Measurements from ENCODE around the gene DDX1.

Gene DDX1

DNA sequence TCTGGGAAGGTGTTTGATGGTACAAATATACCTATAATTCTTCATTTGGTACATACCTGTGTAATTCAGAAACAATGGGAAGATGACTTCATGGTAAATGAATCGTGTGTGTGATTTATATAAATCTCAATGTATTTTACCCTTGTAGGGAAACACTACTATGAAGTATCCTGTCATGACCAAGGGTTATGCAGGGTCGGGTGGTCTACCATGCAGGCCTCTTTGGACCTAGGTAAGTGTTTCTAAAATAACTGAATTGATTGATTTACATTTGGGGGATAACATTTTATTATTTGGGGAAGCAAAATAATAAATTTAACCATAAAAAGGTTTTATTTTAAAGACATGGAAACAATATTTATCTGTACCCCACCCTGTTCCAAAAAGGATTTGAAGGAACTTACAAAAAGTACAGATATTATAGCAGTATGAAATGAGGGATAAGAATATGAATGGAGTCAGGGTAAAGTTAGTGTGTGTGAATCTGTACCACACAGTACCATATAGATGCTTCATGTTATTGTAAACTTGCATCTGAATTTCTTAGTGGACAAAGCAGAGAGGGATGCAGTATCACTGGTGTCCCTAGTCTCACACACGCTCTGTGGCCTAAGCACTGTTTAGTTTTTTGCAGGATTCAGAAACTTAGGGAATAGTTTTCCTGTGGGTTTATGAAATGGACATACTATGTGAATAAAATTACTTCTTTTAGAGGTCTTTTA, 11.5 kb downstream of the DDX1 start:
- no peak for DNase-seq (ENCODE audit: low read depth)
- no peak overlapping the region for H3K4me3 ChIP-seq (ENCODE audit: low read depth, low read length)
- TF ChIP-seq, protein P1, sequence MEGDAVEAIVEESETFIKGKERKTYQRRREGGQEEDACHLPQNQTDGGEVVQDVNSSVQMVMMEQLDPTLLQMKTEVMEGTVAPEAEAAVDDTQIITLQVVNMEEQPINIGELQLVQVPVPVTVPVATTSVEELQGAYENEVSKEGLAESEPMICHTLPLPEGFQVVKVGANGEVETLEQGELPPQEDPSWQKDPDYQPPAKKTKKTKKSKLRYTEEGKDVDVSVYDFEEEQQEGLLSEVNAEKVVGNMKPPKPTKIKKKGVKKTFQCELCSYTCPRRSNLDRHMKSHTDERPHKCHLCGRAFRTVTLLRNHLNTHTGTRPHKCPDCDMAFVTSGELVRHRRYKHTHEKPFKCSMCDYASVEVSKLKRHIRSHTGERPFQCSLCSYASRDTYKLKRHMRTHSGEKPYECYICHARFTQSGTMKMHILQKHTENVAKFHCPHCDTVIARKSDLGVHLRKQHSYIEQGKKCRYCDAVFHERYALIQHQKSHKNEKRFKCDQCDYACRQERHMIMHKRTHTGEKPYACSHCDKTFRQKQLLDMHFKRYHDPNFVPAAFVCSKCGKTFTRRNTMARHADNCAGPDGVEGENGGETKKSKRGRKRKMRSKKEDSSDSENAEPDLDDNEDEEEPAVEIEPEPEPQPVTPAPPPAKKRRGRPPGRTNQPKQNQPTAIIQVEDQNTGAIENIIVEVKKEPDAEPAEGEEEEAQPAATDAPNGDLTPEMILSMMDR (IDR thresholded peaks at IDR 0.05; ENCODE audit: insufficient read depth, low read depth, low read length, missing control alignments): no peak

DNA sequence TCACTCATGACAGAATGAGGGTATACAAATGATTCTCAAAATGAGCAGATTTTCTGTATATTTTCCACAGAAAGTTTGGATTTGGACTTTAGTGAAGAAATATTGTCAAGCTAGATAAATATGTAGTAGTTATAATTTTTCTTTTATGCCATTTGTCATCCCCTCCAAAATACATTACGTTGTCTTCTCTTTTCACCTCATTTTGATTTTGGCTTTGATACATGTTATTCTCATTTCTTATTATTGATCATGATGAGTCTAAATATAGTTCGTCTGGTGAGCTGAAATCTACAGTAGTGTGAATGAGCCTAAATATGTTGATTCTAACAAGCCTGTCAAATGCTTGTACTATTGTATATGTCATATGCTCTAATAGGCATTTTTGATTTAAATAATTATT, 12.3 kb downstream of the DDX1 start:
- no peak overlapping the region for H3K4me3 ChIP-seq (ENCODE audit: low read depth, low read length)
- TF ChIP-seq, protein P1 (IDR thresholded peaks at IDR 0.05; ENCODE audit: insufficient read depth, low read depth, low read length, missing control alignments): no peak
- no peak for DNase-seq (ENCODE audit: low read depth)

DNA sequence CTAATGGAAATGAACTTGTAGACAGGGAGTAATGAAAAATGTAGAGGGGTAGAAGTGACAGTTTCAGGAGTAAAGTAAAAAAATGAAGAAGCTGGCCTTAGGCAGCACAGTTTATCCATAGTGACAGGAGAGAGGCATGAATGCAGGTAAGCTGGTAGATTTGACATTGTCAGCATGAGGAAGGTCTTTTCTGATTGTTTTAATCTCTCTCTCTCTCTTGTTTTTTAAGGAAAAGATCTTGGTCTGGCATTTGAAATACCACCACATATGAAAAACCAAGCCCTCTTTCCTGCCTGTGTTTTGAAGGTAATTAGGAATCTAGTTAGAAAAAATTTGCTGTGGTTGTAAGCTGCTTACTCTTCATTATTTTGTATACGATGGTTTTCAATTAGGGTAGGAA, 14.1 kb downstream of the DDX1 start:
- DNase-seq (ENCODE audit: low read depth): no peak
- no peak overlapping the region for H3K4me3 ChIP-seq (ENCODE audit: low read depth, low read length)
- TF ChIP-seq, protein P1 (IDR thresholded peaks at IDR 0.05; ENCODE audit: insufficient read depth, low read depth, low read length, missing control alignments): no peak

DNA sequence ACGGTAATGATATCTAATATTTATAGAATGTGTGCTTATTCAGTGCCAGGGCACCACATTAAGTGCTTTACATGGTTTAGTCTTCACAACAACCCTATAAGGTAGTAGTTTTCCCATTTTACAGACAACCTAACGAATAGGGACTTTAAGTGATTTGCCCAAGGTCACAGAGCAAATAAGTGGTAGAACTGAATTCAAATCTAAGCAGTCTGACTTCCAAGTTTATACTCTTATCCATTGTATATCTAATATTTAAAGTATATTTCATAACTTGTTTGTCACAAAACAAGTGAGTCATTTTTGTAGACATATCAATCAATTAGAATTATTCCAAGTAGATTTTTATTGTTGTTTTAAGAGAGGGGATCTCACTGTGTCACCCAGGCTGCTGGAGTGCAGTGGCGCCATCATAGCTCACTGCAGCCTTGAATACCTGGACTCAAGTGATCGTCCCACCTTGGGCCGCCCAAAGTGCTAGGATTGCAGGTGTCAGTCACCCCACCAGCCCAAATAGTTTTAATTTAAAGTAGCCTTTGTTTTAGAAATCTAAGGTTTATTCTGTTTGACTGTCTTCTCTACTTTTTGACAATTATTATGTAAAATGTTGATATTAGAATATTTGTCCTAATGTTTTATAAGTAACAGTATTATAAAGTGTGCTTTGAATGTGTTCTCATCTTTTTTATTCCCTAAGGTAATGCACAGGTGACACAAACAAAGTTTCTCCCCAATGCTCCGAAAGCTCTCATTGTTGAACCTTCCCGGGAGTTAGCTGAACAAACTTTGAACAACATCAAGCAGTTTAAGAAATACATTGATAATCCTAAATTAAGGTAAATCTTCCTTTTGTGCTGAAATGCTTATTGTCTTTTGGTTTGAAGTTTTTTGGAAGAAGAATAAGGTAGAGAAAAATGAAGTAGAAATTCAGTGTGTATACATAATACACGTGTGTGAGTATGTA, 15.1 kb downstream of the DDX1 start:
- no peak overlapping the region for H3K4me3 ChIP-seq (ENCODE audit: low read depth, low read length)
- TF ChIP-seq, protein P1 (IDR thresholded peaks at IDR 0.05; ENCODE audit: insufficient read depth, low read depth, low read length, missing control alignments): no peak
- no peak for DNase-seq (ENCODE audit: low read depth)

DNA sequence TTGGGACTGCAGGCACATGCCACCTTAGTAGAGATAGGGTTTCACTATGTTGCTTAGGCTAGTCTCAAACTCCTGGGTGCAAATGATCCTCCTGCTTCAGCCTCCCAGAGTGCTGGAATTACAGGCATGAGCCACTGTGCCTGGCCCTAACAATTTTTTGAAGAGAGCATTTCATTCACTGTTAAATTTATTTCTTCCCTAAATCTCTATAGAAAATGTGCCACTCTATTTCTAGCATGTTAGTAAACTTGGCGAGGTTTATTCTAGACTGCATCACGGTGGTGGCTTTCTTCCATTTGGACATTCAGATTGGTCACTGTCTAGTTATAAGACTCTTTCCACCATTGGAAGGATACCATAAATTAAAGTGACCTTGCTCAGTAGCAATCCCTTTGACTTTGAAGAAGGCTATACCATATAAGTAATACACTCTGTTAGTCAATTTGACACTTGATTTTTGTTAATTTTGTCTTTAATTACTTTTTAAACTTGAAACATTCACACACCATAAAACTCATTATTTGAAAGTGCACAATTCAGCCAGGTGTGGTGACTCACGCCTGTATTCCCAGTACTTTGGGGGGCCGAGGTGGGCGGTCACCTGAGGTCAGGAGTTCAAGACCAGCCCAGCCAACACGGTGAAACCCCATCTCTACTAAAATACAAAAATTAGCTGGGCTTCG, 16.2 kb downstream of the DDX1 start:
- DNase-seq (ENCODE audit: low read depth): no peak
- TF ChIP-seq, protein P1 (IDR thresholded peaks at IDR 0.05; ENCODE audit: insufficient read depth, low read depth, low read length, missing control alignments): no peak
- no peak overlapping the region for H3K4me3 ChIP-seq (ENCODE audit: low read depth, low read length)

DNA sequence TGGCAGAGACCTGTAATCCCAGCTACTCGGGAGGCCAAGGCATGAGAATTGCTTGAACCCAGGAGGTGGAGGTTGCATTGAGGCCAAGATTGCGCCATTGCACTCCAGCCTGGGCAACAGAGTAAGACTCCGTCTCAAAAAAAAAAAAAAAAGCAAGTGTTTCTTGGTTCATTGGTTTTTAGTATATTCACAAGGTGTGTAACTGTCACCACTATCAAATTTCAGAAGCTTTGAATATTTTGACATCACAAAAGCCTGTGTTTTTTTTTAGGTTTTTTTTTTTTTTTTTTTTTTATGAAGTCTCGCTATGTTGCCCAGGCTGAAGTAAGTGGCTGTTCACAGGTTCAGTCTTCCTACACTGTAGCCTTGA, 16.7 kb downstream of the DDX1 start:
- no peak overlapping the region for H3K4me3 ChIP-seq (ENCODE audit: low read depth, low read length)
- DNase-seq (ENCODE audit: low read depth): no peak
- TF ChIP-seq, protein P1 (IDR thresholded peaks at IDR 0.05; ENCODE audit: insufficient read depth, low read depth, low read length, missing control alignments): no peak
